Hematopoietic multipotent progenitor cell treated with erythropoietin and hydrocortisone succinate and interleukin-3 and kit ligand, for 17 days (in vitro differentiated cells): ENCODE data around the gene NEK6.

Experiments used
- DNase-seq: peaks from one replicate; pipeline ENCODE4 v3.0.0-alpha.2; 2015; ENCODE audit warnings: low spot score

NEK6 gene

GRCh38 chr9:124373851-124374250 is 116.1 kb downstream of the NEK6 start:
- DNase-seq: no peak

GRCh38 chr9:124375726-124376125 is 118.0 kb downstream of the NEK6 start:
- no peak for DNase-seq

GRCh38 chr9:124376329-124376728 is 118.6 kb downstream of the NEK6 start:
- DNase-seq: no peak

GRCh38 chr9:124377551-124378406 is 120.0 kb downstream of the NEK6 start:
- no peak for DNase-seq

- DNase-seq: no peak
These were observed 123.6 kb downstream of the NEK6 start for GRCh38 chr9:124381170-124381945.

GRCh38 chr9:124384210-124384609 is 126.5 kb downstream of the NEK6 start:
- no peak for DNase-seq

GRCh38 chr9:124384846-124385245 is 127.1 kb downstream of the NEK6 start:
- no peak for DNase-seq

- no peak for DNase-seq
These were observed 127.9 kb downstream of the NEK6 start for GRCh38 chr9:124385623-124386022.

GRCh38 chr9:124386201-124386600 is 128.5 kb downstream of the NEK6 start:
- DNase-seq: no peak

GRCh38 chr9:124388275-124389048 is 130.7 kb downstream of the NEK6 start:
- peak; percentile 19 for DNase-seq

GRCh38 chr9:124389146-124389939 is 131.6 kb downstream of the NEK6 start:
- DNase-seq: no peak

GRCh38 chr9:124390794-124391658 is 133.3 kb downstream of the NEK6 start:
- DNase-seq: no peak

- no peak for DNase-seq
These were observed 134.6 kb downstream of the NEK6 start for GRCh38 chr9:124392254-124392870.

GRCh38 chr9:124392871-124393460 is 135.2 kb downstream of the NEK6 start:
- no peak for DNase-seq

GRCh38 chr9:124394167-124394566 is 136.4 kb downstream of the NEK6 start:
- no peak for DNase-seq

- no peak for DNase-seq
These were observed 136.8 kb downstream of the NEK6 start for GRCh38 chr9:124394596-124394995.

- DNase-seq: no peak
These were observed 138.1 kb downstream of the NEK6 start for GRCh38 chr9:124395826-124396225.

- no peak for DNase-seq
These were observed 140.6 kb downstream of the NEK6 start for GRCh38 chr9:124398191-124398935.
